Heart left ventricle (tissue), 16 donors: ENCODE measurements around the gene ZNF30. TPM values are rescaled to one million over a fixed set of nuclear protein-coding genes. Genes with fewer than 3 reads are reported as not detected.
"Not testable (repeated sequence)": the region's sequence is repeated elsewhere in the genome, so short reads cannot be mapped to it uniquely, and the experiment has no call there.

Experiments used
- ATAC-seq, 4 donors: fragments of 200-7000 bp; cut with Tn5 transposase; one replicate each; pipeline ENCODE4 v1.9.1; 2020 to 2022; ENCODE audit warnings: moderate library complexity in 4 of 4, mild to moderate bottlenecking in 3 of 4, moderate number of reproducible peaks in 1 of 4
- DNase-seq, 5 donors: peaks; one replicate each; pipeline ENCODE4 v3.0.0-alpha.2; 2020
- H3K27ac ChIP-seq, 12 donors: fragments of 200-600 bp; sonication (generic) in 4 of 12; one replicate each; pipeline versions ENCODE4 v1.5.0 to v1.8.0; 2016 to 2022; ENCODE audit warnings: mild to moderate bottlenecking in 2 of 12
- H3K27me3 ChIP-seq, 9 donors: fragments of 200-600 bp; sonication (generic) in 2 of 9; one replicate each; pipeline versions ENCODE4 v1.5.1 to v1.8.0; 2016 to 2022; ENCODE audit warnings: mild to moderate bottlenecking in 3 of 9
- H3K36me3 ChIP-seq, 9 donors: fragments of 200-600 bp; sonication (generic) in 2 of 9; one replicate each; pipeline versions ENCODE4 v1.5.0 to v1.8.0; 2018 to 2022; ENCODE audit warnings: mild to moderate bottlenecking in 2 of 9
- H3K4me1 ChIP-seq, 12 donors: fragments of 200-600 bp; sonication (generic) in 4 of 12; one replicate each; pipeline versions ENCODE4 v1.5.0 to v1.8.0; 2016 to 2022; ENCODE audit warnings: mild to moderate bottlenecking in 3 of 12
- H3K4me3 ChIP-seq, 12 donors: fragments of 200-600 bp; sonication (generic) in 4 of 12; one replicate each; pipeline versions ENCODE4 v1.5.0 to v1.8.0; 2017 to 2022; ENCODE audit warnings: mild to moderate bottlenecking in 9 of 12, moderate library complexity in 4 of 12
- H3K9me3 ChIP-seq, 12 donors: fragments of 200-600 bp; sonication (generic) in 4 of 12; one replicate each; pipeline versions ENCODE4 v1.5.0 to v1.8.0; 2016 to 2022; ENCODE audit warnings: mild to moderate bottlenecking in 1 of 12
- POLR2A ChIP-seq, 2 donors: fragments of 450-650 bp; IDR thresholded peaks; one replicate each; pipeline ENCODE4 v1.6.1; 2017; ENCODE audit warnings: antibody characterized with exemption in 2 of 2, mild to moderate bottlenecking in 2 of 2, moderate library complexity in 2 of 2
- WGBS, 4 donors: extraction: QIAGEN DNeasy Blood & Tissue Kit in 2 of 4; methylation state at CpG; one replicate each; pipeline versions ENCODE4 v1.1.5 to v1.1.7; 2013 to 2018; 5-methylcytosine and 5-hydroxymethylcytosine counted together
- intact Hi-C, 10 donors: fragments of 100-400 bp; cut with DNase I; formaldehyde crosslinking; loops; one replicate each; pipeline versions ENCODE4 v1.11.1 to v1.14.2; 2022
- polyA plus RNA-seq, 2 donors: library from polyadenylated mRNA; stranded (reverse); fragments of 200-250 nt; gene quantifications; one replicate each; pipeline ENCODE4 v1.2.3, GENCODE V29; 2013
- total RNA-seq, 9 donors: library from RNA; depleted of rRNA in 2 of 9; stranded (reverse); fragments of >200 nt in 2 of 9; fragmentation: NEBNext Ultra II Directional in 3 of 9; extraction: Animal tissue kit (Norgen Biotek cat#: 25700) in 3 of 9; gene quantifications; one replicate each; pipeline versions ENCODE4 v1.1.0 to v1.2.4, GENCODE V29; 2016 to 2023
- TF ChIP-seq, protein P1 (sequence below), 12 donors: fragments of 200-600 bp; sonication (generic) in 4 of 12; IDR thresholded peaks; one replicate each; pipeline versions ENCODE4 v1.5.0 to v1.8.0; 2018 to 2022; ENCODE audit warnings: antibody characterized with exemption in 12 of 12, mild to moderate bottlenecking in 5 of 12
- donor health status: ischemic (EF 13 %, LVEDD 7.1; RV severe dilation, severe dysfunction).
- donor health status: healthy with polysubstance abuse.
- donor health status: DM: no; HTN: yes; CAD: no.
- donor health status: DM: no; HTN: no; CAD: no.
- donor health status: ischemic (EF 25% LVEDD 6.9; RV normal size, moderate dysfunction).
- donor health status: ischemic (EF 25% LVEDD 5.7; RV mildly dilated, moderate dysfunction).
- donor health status: healthy.
- donor health status: DM: yes; HTN: yes; CAD: no.
- donor health status: ischemic (EF 35%, LVEDD 5.7; RV mildly dilated, moderate dysfunction).
- donor health status: nonischemic (EF 11% LVEDD 7.7; RV severe dilation, severe dysfunction).
- donor health status: DM: yes; HTN: yes; CAD: no.
- donor health status: PGD.
- donor health status: ischemic (EF 29% LVEDD 5.4; RV normal size, mild dysfunction).
- donor health status: nonischemic (EF 23%, LVEDD 6.1; RV moderate dilation, normal function).

ZNF30 gene
- total and polyA plus RNA-seq, 11 donors, result 0.95 to 13.4 (median 2.7) TPM

DNA sequence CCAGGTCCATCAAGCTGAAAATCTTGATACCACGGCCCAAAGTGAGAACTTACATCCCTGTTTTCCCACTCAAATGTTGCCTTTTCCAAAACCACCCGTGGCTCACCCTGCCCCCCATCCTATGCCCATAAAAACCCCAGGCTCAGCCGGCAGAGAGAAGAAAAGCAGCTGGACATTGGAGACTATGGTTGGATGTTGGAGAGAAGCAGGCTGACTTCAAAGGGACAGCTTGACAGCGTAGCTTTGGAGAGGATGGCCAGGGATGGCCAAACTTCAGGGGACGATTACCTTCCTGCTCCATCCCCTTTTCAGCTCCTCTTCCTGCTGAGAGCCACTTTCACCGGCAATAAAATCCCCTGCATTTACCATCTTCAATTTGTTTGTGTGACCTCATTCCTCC, 40.8 kb downstream of the ZNF30 start:
- Histone ChIP-seq H3K36me3 (no peaks in the 10 kb centered on the region), H3K27ac (no peak overlapping the region), H3K4me1 (peaks cover 0 to 14% (median 6%) of the 10 kb centered on the region in 12 donors), H3K4me3 (no peak overlapping the region), H3K9me3 (peaks cover 0 to 4% (median 0%) of the 10 kb centered on the region in 12 donors), H3K27me3 (no peaks in the 10 kb centered on the region)
- DNase-seq (no peak), ATAC-seq (no peak)
- intact Hi-C loops, result no loop called here
- 77 to 84% (median 79%) methylated on average over 5 to 6 of the region's 6 CpGs for WGBS, 4 donors
- TF ChIP-seq, protein P1, sequence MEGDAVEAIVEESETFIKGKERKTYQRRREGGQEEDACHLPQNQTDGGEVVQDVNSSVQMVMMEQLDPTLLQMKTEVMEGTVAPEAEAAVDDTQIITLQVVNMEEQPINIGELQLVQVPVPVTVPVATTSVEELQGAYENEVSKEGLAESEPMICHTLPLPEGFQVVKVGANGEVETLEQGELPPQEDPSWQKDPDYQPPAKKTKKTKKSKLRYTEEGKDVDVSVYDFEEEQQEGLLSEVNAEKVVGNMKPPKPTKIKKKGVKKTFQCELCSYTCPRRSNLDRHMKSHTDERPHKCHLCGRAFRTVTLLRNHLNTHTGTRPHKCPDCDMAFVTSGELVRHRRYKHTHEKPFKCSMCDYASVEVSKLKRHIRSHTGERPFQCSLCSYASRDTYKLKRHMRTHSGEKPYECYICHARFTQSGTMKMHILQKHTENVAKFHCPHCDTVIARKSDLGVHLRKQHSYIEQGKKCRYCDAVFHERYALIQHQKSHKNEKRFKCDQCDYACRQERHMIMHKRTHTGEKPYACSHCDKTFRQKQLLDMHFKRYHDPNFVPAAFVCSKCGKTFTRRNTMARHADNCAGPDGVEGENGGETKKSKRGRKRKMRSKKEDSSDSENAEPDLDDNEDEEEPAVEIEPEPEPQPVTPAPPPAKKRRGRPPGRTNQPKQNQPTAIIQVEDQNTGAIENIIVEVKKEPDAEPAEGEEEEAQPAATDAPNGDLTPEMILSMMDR (IDR thresholded peaks at IDR 0.05), result no peak
- no peak for TF ChIP-seq POLR2A (IDR thresholded peaks at IDR 0.05)

DNA sequence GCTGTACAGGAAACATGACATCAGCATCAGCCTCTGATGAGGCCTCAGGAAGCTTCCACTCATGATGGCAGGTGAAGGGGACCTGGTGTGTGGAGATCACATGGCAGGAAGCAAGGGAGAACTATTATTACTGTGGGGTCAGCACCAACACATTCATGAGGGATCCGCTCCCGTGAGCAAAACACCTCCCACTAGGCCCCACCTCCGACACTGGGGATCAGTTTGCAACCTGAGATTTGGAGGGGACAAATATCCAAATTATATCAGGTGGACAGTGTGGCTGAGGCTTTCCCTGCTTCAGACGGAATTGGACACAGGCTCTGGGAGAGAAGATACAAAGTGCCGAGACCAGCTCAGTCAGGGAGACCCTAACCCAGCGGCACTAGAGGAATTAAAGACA, 43.0 kb downstream of the ZNF30 start:
- Histone ChIP-seq H3K27me3 (no peaks in the 10 kb centered on the region), H3K36me3 (no peaks in the 10 kb centered on the region), H3K27ac (no peak overlapping the region), H3K4me3 (no peak overlapping the region), H3K9me3 (peaks cover 0 to 4% (median 0%) of the 10 kb centered on the region in 12 donors), H3K4me1 (peaks cover 0 to 12% (median 0%) of the 10 kb centered on the region in 12 donors)
- no peak for DNase-seq
- 95 to 100% (median 95%) methylated on average over 6 of the region's 6 CpGs for WGBS, 4 donors
- ATAC-seq, result no peak
- intact Hi-C loops, result loop anchor here in 4 of 10 donors (5.0 kb wide), 2 partner anchors 123 to 168 kb away; partner anchors contain the start of genes FXYD1 (in 1 of the 4) and LGI4 (in 1 of the 4)
- TF ChIP-seq, protein P1 (IDR thresholded peaks at IDR 0.05), result no peak

DNA sequence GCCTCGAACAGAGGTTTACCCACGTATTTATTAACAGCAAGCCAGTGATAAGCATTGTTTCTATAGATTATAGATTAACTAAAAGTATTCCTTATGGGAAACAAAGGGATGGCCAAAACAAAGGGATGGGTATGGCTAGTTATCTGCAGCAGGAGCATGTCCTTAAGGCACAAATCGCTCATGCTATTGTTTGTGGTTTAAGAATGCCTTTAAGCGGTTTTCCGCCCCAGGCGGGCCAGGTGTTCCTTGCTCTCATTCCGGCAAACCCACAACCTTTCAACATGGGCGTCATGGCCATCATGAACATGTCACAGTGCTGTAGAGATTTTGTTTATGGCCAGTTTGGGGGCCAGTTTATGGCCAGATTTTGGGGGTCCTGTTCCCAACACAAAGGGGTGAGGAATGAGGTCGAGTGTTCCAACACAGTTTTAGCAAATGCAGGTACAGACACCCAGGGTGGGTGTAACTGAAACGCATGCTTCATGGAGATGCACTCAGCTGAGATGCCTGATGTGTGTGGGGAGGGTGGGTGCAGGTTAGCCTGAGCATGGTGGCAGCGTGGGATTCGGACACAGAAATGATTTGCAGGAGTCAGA, 43.6 kb downstream of the ZNF30 start:
- not testable (repeated sequence) for H3K27me3 ChIP-seq, H3K9me3 ChIP-seq, DNase-seq, ATAC-seq, H3K4me3 ChIP-seq, H3K27ac ChIP-seq, H3K36me3 ChIP-seq
- intact Hi-C loops, result loop anchor here in 4 of 10 donors (5.0 kb wide), 2 partner anchors 122 to 167 kb away; partner anchors contain the start of genes FXYD1 (in 1 of the 4) and LGI4 (in 1 of the 4)
- H3K4me1 ChIP-seq, result peaks cover 0 to 18% (median 0%) of the 10 kb centered on the region in 12 donors
- WGBS, 4 donors, result 88 to 90% (median 89%) methylated on average over 12 of the region's 12 CpGs

DNA sequence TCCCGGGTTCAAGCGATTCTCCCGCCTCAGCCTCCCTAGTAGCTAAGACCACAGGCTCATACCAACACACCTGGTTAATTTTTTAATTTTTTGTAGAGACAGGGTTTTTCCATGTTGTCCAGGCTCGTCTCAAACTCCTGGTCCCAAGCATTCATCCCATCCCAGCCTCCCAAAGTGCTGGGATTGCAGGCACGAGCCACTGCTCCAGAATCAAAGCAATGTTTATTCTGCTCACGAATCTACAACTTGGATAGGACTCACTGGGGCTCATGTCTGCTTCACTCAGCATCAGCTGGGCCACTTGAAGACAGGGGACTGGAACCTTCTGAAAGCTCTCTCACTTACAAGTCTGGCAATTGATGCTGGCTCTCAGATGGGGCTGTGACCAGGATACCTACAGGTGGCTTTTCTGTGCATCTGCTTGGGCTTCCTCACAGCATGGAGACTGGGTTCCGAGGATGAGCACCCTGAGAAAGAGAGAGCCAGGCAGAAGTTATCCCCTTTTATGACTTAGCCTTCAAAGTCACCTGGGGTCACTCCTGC, 45.5 kb downstream of the ZNF30 start:
- no peak for ATAC-seq
- DNase-seq, result no peak
- no peaks in the 10 kb centered on the region for H3K27me3 ChIP-seq
- peaks cover 0 to 25% (median 0%) of the 10 kb centered on the region in 12 donors for H3K4me1 ChIP-seq
- peaks cover 0 to 9% (median 0%) of the 10 kb centered on the region in 12 donors for H3K9me3 ChIP-seq
- no peaks in the 10 kb centered on the region for H3K36me3 ChIP-seq
- intact Hi-C loops, result loop anchor here in 5 of 10 donors (2.0 to 5.0 kb wide), 4 partner anchors 41 to 165 kb away; partner anchors contain the start of genes FXYD1 (in 1 of the 5) and LGI4 (in 1 of the 5)
- WGBS, 4 donors, result 85 to 90% (median 89%) methylated on average over 7 of the region's 7 CpGs
- H3K4me3 ChIP-seq, result no peak overlapping the region
- TF ChIP-seq, protein P1 (IDR thresholded peaks at IDR 0.05), result no peak
- no peak for TF ChIP-seq POLR2A (IDR thresholded peaks at IDR 0.05)
- no peak overlapping the region for H3K27ac ChIP-seq
